Coronary artery (tissue), 2 donors: ENCODE measurements around the gene CMIP.
"Not testable (repeated sequence)": the region's sequence is repeated elsewhere in the genome, so short reads cannot be mapped to it uniquely, and the experiment has no call there.

Source experiments
- DNase-seq: peaks from one replicate; pipeline ENCODE4 v3.0.0-alpha.2; 2017; ENCODE audit warnings: low spot score
- H3K27ac ChIP-seq, 2 donors: fragments of 200-600 bp; sonication (generic); one replicate each; pipeline ENCODE4 v1.5.1; 2016 to 2019
- H3K4me3 ChIP-seq: fragments of 200-600 bp; sonication (generic); 2 replicates; pipeline ENCODE4 v1.5.1; 2016; ENCODE audit warnings: mild to moderate bottlenecking, moderate library complexity
- CTCF ChIP-seq: fragments of 200-600 bp; sonication (generic); IDR thresholded peaks from one replicate; pipeline ENCODE4 v1.5.1; 2019; ENCODE audit warnings: antibody characterized with exemption

The CMIP gene

GRCh38 chr16:81413245-81413990 is 31.2 kb upstream of the CMIP start:
- Histone ChIP-seq H3K27ac (no peak overlapping the region), H3K4me3 (no peak overlapping the region)
- no peak for TF ChIP-seq CTCF
- DNase-seq = no peak

GRCh38 chr16:81415751-81416150 is 28.9 kb upstream of the CMIP start:
- no peak for TF ChIP-seq CTCF

GRCh38 chr16:81416749-81417148 is 27.9 kb upstream of the CMIP start:
- no peak overlapping the region for H3K4me3 ChIP-seq
- no peak overlapping the region for H3K27ac ChIP-seq
- no peak for TF ChIP-seq CTCF
- DNase-seq = no peak

More at GRCh38 chr16:81415751-81416150, 28.9 kb upstream of the CMIP start:
- no peak for DNase-seq
- no peak overlapping the region for H3K27ac ChIP-seq
- H3K4me3 ChIP-seq = no peak overlapping the region

GRCh38 chr16:81417210-81417609 is 27.4 kb upstream of the CMIP start:
- Histone ChIP-seq H3K27ac (no peak overlapping the region), H3K4me3 (no peak overlapping the region)
- TF ChIP-seq CTCF = no peak
- DNase-seq = no peak

DNA sequence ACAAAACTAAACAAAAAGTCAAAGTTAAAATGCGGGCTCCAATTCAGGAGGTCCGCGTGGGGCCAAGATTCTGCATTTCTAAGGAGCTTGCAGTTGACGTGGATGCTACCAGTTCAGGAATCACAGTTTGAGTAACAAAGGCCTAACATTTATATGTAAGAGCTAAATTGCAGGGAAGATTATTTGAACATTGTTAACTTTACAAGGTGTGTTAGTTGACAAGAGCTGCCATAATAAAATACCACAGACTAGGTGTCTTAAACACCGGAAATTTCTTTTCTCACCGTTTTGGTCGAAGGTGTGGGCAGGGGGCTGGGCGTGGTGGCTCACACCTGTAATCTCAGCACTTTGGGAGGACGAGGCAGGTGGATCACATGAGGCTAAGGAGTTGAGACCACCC is 24.8 kb upstream of the CMIP start:
- no peak for DNase-seq
- TF ChIP-seq CTCF = no peak
- H3K4me3 ChIP-seq = no peak overlapping the region
- no peak overlapping the region for H3K27ac ChIP-seq

DNA sequence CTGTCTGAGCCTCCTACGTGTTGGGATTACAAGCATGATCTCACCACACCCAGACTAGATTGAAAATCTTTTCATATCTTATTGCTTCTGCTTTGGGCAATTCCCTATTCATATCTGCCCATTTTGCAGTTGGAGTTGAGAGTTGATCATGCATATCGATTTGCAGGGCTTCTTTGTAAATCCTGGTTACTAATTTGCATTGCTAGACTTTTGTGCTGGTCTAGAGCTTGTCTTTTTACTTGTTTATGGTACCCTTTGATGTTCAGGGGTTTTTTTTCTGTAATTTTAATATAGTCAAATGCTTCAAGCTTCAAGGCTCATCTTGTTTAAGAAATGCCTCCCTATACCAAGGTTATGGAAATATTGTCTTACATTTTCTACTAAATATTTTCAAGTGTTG is 23.5 kb upstream of the CMIP start:
- no peak overlapping the region for H3K4me3 ChIP-seq
- H3K27ac ChIP-seq = no peak overlapping the region
- TF ChIP-seq CTCF = no peak
- no peak for DNase-seq

- DNase-seq = no peak
- TF ChIP-seq CTCF = no peak
- Histone ChIP-seq H3K4me3 (no peak overlapping the region), H3K27ac (no peak overlapping the region)
Measured at GRCh38 chr16:81421536-81421935, 23.1 kb upstream of the CMIP start.

DNA sequence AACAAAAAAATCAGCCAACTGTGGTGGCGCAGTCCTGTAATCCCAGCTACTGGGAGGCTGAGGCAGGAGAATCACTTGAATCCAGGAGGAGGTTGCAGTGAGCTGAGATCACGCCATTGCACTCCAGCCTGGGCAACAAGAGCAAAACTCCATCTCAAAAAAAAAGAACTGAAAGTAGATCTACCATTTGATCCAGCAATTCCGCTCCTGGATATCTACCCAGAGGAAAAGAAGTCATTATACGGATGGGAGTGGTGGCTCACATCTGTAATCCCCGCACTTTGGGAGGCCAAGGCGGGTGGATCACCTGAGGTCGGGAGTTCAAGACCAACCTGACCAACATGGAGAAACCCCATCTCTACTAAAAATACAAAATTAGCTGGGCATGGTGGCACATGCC is 22.5 kb upstream of the CMIP start:
- not testable (repeated sequence) for H3K27ac ChIP-seq, DNase-seq, H3K4me3 ChIP-seq
